GM18873 (cell line): ENCODE measurements around the gene TBX4.
"Not testable (repeated sequence)": the region's sequence is repeated elsewhere in the genome, so short reads cannot be mapped to it uniquely, and the experiment has no call there.

Experiments
- ATAC-seq: cut with Tn5 transposase; IDR thresholded peaks from one replicate; pipeline ENCODE4 v1.9.1; 2021; ENCODE audit warnings: mild to moderate bottlenecking, moderate library complexity, moderate number of reproducible peaks; ENCODE audit not compliant: unreplicated experiment, low FRiP score

Gene TBX4

GRCh38 chr17:61427567-61427966, 24.7 kb upstream of the TBX4 start:
- no peak for ATAC-seq

GRCh38 chr17:61429274-61429673, 22.9 kb upstream of the TBX4 start:
- no peak for ATAC-seq

DNA sequence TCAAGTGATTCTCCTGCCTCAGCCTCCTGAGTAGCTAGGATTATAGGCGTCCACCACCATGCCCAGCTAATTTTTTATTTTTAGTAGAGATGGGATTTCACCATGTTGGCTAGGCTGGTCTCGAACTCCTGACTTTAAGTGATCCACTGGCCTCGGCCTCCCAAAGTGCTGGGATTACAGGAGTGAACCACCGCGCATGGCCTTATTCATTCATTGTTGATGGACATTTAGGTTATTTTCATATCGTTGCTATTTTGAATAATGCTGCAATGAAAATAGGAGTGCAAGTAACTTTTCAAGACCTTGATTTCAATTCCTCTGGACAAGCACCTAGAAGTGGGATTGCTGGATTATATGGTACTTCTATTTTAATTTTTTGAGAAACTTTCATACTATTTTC, 22.4 kb upstream of the TBX4 start:
- not testable (repeated sequence) for ATAC-seq

DNA sequence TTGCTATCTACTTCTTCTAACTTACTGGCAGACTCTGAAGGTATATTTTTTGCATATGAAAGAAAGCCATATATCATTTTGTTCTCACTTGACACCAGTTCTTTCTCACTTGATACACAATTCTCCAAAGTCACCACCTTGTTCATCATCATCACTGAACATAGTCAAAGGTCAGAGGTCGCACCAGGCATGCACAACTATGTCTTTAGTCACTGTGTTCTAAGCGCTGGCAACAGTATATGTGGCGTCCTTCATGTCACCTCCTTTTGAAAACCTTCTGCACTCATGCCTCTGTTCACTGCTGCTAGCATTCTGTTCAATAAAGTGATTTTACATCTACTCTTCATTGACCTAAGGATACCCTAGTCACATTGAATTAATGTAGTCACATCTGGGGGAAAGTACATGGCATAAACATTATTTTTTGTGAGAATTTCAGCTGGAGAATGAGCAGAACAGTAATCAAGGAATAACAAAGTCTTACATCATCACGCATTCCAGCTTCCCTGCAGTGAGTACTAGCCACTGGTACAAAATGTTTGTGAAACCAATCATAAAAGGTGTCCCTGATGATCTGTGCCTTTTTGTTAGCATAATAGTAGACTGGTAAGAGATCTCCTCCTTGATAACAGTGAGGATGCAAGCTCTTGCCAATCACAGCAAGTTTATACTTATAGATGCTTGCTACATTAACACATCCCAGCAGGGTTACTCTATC, 20.5 kb upstream of the TBX4 start:
- no peak for ATAC-seq

- no peak for ATAC-seq
These were observed 15.9 kb upstream of the TBX4 start for GRCh38 chr17:61436273-61436672.

DNA sequence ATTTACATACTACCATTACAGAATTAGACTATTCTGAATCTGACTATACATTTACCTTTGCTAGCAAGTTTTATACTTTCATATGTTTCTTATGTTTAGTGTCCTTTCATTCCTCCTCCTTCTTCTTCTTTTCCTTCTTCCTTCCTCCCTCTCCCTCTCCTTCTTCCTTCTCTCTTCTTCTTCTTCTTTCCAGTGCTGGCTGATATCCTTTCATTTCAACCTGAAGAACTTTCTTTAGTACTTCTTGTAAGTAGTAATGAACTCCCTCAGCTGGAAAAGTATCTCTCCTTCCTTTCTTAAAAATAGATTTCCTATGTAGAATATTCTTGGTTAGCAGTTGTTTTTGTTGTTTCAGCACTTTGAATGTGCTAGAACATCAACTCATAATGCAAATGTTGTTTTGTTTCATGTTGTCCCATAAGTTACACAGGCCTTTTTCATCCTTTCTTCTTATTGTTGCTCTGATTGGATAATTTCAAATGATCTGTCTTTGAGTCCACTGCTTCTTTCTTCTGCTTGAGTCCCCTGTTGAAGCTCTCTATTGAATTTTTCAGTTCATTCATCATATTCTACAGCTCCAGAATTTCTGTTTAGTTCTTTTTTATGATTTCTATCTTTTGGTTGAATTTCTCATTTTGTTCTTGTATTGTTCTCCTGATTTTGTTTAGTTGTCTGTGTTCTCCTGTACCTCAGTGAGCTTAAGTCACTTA, 15.1 kb upstream of the TBX4 start:
- no peak for ATAC-seq

GRCh38 chr17:61440697-61441096, 11.5 kb upstream of the TBX4 start:
- ATAC-seq = no peak

DNA sequence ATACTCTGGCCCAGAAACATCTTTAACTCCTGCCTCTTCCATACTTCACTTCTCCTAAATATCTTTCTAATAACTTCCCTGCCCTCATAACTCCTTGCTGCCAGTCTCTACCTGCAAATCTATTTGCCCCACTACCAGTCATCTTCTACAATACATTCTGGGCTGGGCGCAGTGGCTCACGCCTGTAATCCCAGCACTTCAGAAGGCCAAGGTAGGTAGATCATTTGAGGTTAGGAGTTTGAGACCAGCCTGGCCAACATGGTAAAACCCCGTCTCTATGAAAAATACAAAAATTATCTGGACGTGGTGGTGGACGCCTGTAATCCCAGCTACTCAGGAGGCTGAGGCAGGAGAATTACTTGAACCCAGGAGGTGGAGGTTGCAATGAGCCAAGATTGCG, 10.7 kb upstream of the TBX4 start:
- ATAC-seq = not testable (repeated sequence)

GRCh38 chr17:61442136-61442775, 10.0 kb upstream of the TBX4 start:
- ATAC-seq = no peak

- no peak for ATAC-seq
These were observed 9.2 kb upstream of the TBX4 start for GRCh38 chr17:61442878-61443474.

DNA sequence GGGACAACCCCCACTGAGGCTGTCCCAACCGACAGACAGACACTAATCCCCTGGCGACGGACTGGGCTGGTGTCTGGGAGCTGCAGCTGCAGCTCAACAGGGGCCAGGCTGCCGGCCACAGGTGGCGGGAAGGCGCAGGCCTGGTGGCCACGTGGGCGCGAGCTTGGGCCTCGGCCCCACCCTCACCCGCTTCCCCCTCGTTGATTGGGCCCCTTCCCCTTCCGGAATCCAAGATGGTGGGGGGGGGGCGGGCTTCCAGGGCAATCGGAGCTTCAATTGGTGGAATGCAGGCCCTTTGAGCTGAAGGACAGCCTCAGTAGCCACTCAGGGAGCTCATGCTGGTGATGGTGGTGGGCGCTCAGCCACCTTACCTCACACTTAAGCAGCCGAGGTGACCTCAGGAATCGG, 8.7 kb upstream of the TBX4 start:
- ATAC-seq = no peak

- no peak for ATAC-seq
These were observed 8.1 kb upstream of the TBX4 start for GRCh38 chr17:61444075-61444474.

- ATAC-seq = no peak
These were observed 7.4 kb upstream of the TBX4 start for GRCh38 chr17:61444831-61445230.

DNA sequence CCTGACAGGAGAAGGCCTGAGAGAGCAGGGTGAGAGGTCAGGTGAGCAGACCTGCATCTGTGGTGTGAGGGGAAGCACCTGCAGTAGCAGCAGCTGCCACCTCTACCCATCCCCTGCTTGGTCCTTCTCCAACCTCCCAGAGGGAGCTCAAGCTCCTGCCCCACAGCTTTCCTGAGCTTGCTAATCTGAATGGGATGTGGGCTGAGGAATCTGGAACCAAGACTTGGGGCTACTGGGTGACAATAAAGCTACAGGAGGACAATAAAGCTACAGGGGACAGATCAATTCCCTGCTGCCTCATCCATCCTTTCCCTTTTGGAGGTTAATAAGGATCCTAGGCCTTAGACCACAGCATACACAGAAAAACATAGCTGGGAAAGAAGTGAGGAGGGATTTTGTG, 4.9 kb upstream of the TBX4 start:
- no peak for ATAC-seq

GRCh38 chr17:61448042-61448441, 4.2 kb upstream of the TBX4 start:
- ATAC-seq = no peak

GRCh38 chr17:61449140-61449539, 3.1 kb upstream of the TBX4 start:
- ATAC-seq = not testable (repeated sequence)

- ATAC-seq = no peak
These were observed 2.2 kb upstream of the TBX4 start for GRCh38 chr17:61449707-61450640.

GRCh38 chr17:61450641-61451537, 1.3 kb upstream of the TBX4 start:
- ATAC-seq = no peak
